Activated CD4-positive, alpha-beta T cell treated with anti-CD3 and anti-CD28 coated beads, Interleukin-2, amount 50 U/mL, for 24 hours (primary cell): ENCODE measurements around the gene ANKS1B.
"Not testable (repeated sequence)": the region's sequence is repeated elsewhere in the genome, so short reads cannot be mapped to it uniquely, and the experiment has no call there.

Experiments used
- DNase-seq, 2 donors: peaks; one replicate each; pipeline ENCODE4 v3.0.0-alpha.2; 2020; ENCODE audit warnings: low read depth in 1 of 2, low spot score in 1 of 2

The ANKS1B gene

GRCh38 chr12:99875081-99875480 is 109.7 kb downstream of the ANKS1B start:
- DNase-seq = no peak

DNA sequence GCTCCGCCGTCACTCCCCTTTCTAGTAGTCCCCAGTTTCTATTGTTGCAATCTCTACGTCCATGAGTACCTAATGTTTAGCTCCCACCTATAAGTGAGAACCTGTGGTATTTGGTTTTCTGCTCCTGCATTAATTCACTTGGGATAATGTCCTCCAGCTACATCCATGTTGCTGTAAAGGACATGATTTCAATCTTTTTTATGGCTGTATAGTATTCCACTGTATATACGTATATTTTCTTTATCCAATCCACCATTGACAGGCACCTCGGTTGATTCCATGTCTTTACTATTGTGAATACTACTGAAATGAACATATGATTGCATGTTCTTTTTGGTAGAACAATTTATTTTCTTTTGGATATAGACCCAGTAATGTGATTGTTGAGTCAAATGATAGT is 114.7 kb downstream of the ANKS1B start:
- no peak for DNase-seq

DNA sequence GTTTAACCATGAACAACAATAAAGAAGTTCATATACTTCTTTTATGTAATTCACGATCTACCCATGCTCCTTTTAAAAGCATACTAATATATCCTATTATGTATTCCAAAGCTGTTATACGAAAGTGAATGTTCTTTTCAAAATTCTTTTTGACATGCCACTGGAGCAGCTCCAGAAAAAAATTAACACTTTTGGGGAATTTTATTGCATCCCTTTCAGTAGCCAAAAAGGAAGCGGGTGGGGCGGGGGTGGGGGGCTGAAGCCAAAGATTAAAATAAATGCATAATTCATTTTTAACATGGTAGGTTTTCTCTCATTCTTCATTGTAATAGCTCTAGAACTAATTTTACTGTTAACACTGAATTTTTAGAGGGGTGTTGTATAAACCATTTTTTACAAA is 123.0 kb downstream of the ANKS1B start:
- DNase-seq = no peak

DNA sequence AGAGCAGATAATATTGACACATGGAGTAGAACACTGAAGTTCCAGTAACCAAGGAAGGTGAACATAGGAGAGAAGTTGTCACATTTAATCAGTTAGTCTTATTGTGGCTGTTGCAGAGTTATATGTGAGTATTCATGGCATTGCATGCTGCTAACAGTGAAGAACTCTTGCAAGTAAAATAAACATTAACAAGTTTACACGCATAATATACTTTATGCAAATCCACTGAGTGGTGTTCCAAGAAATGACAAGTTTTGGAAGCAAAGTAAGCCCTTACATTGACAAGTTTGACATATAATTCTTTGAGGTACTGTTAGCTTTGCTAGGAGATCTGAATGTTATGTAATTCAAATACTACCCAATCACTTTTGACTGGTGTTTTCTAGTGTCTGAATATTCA is 125.6 kb downstream of the ANKS1B start:
- no peak for DNase-seq

DNA sequence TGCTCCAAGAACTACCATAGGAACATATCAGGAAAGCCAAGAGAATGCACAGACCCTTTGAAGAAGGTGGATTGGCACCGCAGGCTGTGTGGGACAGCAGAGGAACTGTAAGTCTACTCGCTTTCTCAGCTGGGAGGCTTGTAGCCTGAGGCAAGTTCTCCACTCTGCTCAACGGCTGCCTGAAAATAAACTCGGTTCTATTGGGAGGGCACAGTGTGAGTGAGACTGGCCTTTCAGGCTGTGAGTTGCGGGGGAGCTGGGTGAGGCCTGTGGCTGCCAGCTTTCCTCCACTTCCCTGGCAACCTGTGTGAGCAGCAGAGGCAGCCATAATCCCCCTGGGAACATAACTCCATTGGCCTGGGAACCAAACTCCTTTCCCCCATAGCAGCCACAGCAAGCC is 132.1 kb downstream of the ANKS1B start:
- no peak for DNase-seq

- no peak for DNase-seq
Measured at GRCh38 chr12:99847936-99848335, 136.8 kb downstream of the ANKS1B start.

DNA sequence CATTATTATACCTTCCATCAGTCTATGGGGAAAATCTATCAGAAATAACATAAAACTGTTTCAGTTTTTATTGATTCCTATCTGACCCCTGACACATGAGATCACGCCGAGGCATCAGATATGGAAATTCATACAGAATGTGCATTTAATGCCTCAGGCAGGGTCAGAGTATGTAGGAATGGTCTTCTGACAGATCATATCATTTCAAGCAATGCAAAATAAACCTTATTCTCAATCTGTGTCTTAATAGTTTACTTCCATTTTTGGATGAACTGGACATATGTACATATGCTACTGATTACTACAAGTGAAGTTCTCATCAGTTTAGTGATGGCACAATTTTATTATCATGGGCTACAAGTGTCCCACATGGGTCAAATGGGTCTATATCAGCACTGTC is 150.0 kb downstream of the ANKS1B start:
- DNase-seq = no peak

GRCh38 chr12:99833397-99833796 is 151.3 kb downstream of the ANKS1B start:
- no peak for DNase-seq

DNA sequence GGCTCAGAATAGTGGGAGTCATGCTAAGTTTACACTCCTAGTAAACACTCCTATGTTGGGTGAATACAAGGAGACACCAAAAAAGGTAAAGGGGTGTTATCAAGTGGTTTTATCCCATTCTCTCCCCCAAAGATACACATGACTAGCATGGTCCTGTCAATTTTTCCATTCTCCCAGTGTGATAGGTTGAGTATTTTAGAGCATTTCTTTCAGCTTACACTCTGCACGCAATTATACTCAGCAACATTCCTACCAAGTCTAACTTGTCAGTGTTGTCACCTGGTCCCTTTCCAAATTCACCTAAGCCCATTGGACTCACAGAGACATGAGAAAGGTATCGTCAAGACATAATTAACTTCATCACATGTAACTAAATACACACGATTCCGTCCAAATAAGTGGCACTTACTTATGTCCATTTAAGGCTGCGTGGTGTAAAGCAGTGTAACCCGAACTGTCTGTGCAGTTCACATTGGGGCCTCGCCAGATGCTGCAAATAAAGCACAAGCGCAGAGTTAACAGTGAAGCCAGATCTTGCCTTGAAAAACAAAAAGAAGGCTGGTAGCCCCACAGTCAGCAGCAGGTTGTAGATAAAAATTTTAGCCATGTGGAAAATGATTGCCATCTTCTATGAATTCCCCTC is 159.7 kb downstream of the ANKS1B start:
- no peak for DNase-seq

DNA sequence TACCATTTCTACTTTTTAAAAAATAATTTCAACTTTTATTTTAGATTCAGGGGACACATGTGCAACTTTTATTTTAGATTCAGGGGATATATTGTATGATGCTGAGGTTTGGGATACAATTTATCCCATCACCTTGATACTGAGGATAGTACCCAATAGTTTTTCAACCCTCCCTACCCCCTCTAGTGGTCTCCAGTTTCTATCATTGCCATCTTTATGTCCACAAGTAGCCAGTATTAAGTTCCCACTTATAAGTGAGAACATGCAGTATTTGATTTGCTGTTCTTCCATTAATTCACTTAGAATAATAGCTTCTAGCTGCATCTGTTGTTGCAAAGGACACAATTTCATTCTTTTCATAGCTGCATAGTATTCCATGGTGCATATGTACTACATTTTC is 162.5 kb downstream of the ANKS1B start:
- no peak for DNase-seq

DNA sequence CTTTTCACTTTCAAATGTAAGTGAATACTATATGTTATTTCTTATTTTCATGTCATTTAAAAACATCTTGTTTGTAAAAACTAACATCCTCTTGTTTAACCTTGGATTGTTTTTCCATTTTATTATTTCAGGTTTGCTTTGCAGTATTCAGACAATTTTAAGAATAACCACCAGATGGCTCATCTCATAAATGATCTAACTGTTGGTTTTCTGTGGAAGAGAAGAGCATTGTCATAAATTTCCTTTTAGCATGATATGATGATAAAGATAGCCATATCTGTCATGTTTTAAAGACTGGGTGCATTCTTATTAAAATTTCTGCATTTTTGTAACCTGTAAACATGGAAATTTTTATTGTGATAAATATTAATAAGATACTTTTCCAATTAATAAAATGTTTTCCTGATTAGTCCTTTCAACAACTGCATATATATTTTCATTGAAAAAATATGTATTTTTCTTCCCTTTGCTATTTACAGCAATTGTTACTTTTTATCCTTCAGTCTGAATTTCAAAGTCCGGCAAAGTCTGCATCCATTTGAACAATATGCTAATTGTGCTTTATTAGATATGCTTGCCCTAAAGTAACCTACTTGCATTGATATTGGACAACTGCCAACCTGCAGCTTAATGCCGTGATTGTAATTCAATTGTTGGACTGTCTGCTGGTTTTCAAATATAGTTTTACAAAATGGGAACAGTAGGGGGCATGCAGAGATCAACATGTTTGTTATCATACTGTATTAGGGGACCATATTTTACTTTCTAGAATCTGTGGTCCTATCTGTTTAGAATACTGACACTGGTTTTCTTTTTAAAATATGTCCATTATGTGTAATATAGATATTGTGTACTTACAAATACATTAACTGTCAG is 173.8 kb downstream of the ANKS1B start:
- DNase-seq = no peak

- DNase-seq = no peak
Measured at GRCh38 chr12:99809909-99810308, 174.8 kb downstream of the ANKS1B start.

DNA sequence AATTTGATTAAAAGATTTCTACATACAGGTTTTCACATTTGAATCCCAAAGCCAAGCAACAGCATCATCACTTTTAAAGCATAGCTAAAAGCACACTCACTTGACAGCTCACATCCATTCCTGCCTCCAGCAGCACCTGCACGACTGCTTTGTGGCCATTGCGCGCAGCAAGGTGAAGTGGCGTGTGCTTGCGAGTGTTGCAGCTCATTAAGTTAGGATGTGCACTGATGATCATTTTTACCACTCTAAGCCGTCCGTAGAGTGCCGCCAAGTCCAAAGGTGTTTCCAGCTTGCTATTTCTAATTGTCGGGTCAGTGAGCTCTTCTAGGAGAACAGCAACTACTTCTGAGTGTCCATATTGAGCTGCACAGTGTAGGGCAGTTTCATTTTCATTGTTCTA is 178.4 kb downstream of the ANKS1B start:
- no peak for DNase-seq

DNA sequence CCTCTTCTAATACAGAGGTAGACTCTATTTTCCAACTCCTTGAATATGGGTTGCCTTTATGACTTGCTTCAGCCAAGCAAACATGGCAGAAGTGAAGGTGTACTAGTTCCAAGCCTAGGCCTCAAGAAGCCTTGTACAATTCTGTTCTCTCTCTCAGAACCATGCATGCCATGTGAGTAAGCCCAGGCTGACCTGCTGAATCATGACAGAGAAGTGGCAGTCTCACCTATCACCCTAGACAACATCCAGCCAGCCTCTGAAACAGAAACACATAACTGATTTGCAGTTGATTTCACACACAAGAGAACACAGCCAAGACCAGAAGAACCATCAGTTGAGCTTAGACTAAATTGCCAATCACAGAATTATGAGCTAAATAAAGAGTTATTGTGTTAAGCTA is 180.0 kb downstream of the ANKS1B start:
- no peak for DNase-seq

- DNase-seq = no peak
Measured at GRCh38 chr12:99800605-99801004, 184.1 kb downstream of the ANKS1B start.

DNA sequence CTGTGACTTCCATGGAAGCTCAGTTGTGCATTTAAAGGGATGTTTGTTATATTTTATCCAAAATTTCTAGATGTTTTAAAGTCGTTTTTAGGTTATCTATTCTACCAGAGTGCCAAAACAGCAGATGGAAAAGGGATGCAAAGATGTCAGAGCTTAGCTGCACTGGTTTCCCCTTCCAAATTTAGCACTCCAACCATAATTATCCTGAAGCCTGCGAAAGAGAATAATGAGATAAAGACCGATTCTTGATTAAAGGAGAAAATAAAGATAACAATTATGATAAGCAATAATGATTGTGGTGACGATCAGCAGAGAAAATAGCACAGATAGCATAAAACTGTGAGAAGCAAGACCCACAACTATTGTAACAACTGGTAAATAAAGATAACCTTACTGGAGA is 186.8 kb downstream of the ANKS1B start:
- DNase-seq = not testable (repeated sequence)

DNA sequence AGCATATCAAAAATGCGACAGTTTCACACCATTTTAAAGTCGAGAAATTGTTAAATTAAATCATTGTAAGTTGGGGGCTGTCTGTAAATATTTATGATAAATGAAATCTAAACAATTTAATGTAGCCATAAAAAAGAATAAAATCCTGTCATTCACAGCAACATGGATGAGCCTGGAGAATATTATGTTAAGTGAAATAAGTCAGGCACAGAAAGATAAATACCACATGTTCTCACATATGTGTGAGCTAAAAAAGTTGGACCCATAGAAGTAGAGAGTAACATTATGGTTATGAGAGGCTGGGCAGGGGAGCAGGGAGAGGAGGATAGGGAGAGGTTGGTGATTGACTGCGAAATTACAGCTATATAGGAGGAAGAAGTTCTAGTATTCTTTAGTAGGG is 201.3 kb downstream of the ANKS1B start:
- no peak for DNase-seq

DNA sequence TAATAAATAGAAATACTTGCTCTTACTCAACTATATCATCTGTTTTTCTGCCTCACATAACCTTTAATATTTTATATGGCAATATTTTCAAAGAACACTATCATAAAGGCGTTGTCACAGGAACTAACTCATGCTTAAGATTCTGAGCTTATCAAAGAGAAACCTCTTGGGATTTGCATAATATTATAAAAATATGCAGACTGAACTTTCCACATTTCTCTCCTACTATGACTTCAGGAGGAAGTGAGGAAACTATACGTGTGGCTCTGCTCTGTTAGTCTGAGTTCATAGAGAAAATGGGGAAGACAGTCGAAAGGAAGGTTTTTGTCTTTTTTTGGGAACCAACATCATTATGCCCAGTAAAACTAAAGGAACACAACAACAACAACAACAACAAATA is 212.5 kb downstream of the ANKS1B start:
- no peak for DNase-seq

GRCh38 chr12:99771659-99772058 is 213.1 kb downstream of the ANKS1B start:
- DNase-seq = no peak

GRCh38 chr12:99769396-99769980 is 215.2 kb downstream of the ANKS1B start:
- no peak for DNase-seq

DNA sequence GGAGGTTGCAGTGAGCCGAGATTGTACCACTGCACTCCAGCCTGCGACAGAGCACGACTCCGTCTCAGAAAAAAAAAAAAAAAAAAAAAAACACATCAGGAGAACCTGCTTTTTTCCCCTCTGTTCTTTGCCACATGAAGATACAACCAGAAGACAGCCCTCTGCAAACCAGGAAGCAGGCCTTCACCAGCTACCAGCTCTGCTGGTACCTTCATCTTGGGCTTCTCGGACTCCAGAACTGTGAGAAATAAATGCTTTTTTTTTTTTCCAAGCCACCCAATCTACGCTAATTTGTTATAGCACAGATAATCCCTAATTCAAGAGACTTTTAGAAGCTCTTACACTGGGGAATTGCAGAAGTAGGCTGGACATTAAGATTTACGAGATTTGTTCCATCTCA is 216.0 kb downstream of the ANKS1B start:
- DNase-seq = no peak

GRCh38 chr12:99767809-99768208 is 216.9 kb downstream of the ANKS1B start:
- DNase-seq = no peak
